GM10266 (cell line): ENCODE data around the gene PTRH2.
"Not testable (repeated sequence)": the region's sequence is repeated elsewhere in the genome, so short reads cannot be mapped to it uniquely, and the experiment has no call there.

Source experiments
- DNase-seq: peaks from one replicate; pipeline ENCODE4 v3.0.0; 2012; ENCODE audit errors: extremely low spot score
- TF ChIP-seq, protein P1 (sequence below): IDR thresholded peaks from 2 replicates; pipeline ENCODE4 v1.5.1; 2012; ENCODE audit warnings: mild to moderate bottlenecking, low read depth; ENCODE audit not compliant: control insufficient read depth, insufficient read depth; ENCODE audit errors: missing control alignments

PTRH2 gene

DNA sequence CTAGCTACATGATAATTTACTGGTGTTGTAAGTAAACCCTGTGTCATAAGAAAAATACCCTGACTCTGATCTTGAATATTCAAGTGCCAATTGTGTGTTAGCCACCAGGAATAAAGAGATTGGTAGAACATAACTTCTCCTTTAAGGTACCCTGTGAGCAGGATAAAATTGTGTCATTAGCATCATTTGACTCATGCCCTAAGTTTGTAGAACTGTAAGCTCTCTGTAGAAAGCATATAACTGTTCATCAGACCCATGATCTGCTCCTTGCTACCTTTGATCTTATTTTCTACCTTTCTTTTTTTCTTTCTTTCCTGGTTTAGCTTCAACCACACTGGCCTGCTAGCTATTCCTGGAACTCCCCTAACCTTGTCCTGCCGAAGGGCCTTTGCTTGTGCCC lies 35.8 kb downstream of the PTRH2 start:
- no peak for DNase-seq
- TF ChIP-seq, protein P1, sequence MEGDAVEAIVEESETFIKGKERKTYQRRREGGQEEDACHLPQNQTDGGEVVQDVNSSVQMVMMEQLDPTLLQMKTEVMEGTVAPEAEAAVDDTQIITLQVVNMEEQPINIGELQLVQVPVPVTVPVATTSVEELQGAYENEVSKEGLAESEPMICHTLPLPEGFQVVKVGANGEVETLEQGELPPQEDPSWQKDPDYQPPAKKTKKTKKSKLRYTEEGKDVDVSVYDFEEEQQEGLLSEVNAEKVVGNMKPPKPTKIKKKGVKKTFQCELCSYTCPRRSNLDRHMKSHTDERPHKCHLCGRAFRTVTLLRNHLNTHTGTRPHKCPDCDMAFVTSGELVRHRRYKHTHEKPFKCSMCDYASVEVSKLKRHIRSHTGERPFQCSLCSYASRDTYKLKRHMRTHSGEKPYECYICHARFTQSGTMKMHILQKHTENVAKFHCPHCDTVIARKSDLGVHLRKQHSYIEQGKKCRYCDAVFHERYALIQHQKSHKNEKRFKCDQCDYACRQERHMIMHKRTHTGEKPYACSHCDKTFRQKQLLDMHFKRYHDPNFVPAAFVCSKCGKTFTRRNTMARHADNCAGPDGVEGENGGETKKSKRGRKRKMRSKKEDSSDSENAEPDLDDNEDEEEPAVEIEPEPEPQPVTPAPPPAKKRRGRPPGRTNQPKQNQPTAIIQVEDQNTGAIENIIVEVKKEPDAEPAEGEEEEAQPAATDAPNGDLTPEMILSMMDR, result no peak

DNA sequence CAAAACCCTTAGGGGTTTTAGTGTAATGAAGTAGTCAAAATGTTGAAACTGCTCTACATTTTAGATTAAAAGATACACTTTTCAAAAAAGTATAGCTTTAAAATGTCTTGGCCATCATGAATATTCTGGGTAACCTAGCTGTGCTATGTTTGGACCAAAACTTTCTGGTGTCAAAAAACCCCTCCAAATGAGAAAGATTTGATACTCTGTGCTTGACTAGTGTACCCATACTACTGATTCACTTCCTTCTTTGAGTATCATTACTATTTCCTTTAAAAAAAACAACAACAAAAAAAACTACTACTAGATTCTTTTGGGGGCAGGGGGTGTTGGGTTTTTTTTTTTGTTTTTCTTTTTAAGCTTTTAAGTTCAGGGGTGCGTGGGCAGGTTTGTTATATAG lies 37.3 kb downstream of the PTRH2 start:
- TF ChIP-seq, protein P1, result no peak
- DNase-seq, result no peak

DNA sequence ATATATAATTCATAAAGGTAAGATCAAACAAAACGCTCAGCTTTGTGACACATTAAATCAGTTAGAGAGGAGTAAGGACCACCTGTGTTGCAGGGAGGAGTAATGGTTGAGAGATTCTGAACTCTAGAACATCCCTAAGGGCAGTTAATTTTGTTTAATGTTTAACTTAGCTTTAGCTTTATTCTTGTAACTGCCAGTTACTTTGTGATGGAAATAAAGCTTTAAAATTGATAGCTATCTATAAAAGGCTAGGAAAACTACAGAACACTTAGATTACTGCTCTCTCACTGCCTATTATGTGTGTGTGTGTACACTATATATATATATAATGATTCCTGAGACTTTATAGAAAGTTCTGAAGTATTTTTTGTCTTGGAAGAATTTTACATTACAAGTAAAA lies 37.8 kb downstream of the PTRH2 start:
- DNase-seq, result no peak
- TF ChIP-seq, protein P1, result no peak

DNA sequence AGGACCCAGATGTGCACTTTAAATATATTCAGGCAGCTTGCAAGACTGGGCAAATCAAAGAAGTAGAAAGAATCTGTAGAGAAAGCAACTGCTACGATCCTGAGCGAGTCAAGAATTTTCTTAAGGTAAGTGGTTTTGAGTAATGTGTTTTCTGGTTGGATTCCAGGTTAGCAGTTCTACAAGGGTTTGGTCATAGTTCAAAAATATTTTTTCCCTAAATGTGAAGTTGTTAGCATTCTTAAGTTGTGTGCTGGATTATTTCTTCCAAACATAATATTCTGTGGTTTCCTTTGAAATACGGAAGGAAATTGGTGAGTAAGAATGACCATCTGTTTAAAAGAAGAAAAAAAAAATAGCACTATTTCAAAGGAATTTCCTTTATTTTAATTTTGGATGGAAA lies 38.4 kb downstream of the PTRH2 start:
- TF ChIP-seq, protein P1, result no peak
- DNase-seq, result no peak

DNA sequence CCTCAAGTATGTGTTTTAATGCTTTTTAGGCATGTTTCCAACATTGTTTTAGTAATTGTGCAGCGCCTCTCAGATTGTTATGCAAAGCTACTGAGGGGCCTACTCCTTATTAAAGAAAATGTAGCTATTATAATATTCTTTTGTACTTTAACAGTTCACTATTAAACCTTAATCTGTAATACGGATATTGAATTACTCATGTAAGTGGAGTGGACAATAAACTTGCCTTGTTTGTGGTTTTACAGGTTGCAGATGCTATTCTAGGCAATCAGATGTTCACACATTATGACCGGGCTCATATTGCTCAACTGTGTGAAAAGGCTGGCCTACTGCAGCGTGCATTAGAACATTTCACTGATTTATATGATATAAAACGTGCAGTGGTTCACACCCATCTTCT lies 41.0 kb downstream of the PTRH2 start:
- TF ChIP-seq, protein P1, result no peak
- DNase-seq, result no peak

DNA sequence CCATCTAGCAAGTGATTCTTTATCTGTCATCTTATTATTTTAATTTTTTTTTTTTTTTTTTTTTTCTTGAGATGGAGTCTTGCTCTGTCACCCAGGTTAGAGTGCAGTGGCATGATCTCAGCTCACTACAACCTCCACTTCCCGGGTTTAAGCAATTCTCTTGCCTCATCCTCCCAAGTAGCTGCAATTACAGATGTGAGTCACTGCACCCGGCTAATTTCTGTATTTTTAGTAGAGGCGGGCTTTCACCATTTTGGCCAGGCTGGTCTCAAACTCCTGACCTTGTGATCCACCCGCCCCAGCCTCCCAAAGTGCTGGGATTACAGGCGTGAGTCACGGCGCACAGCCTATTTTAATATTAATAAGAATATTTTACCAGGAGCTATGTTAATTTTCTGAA lies 50.6 kb downstream of the PTRH2 start:
- DNase-seq, result not testable (repeated sequence)

DNA sequence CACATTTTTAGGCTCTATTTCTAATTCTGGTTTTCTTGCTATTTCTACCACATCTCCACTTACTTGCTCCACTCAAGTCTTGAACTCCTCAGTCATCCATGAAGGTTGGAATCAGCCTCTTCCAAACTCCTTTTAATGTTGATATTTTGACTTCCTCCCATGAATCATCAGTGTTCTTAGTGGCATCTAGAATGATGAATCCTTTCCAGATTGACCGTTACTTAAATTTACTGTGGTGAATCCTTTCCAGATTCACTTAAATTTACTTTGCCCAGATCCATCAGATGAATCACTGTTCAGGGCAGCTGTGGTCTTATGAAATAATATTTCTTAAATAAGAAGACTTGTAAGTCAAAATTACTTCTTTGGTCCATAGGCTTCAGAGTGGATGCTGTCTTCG lies 55.1 kb downstream of the PTRH2 start:
- TF ChIP-seq, protein P1, result no peak
- DNase-seq, result no peak

DNA sequence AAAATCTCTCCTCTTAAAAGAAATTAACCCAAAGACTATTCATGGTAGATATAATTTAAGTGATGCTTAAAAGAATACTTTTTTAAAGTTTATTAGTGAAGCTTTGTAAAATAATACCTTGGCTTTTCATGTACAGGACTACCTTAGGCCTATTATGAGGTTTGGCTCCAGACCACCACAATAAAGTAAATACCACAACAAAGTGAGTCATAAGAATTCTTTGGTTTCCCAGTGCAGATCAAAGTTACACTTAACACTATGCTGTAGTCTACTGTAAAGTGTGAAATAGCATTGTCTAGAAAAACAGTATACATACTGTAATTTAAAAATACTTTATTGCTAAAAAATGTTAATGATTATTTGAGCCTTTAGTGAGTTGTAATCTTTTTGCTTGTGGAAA lies 55.9 kb downstream of the PTRH2 start:
- TF ChIP-seq, protein P1, result no peak
- DNase-seq, result no peak
